Stimulated activated CD4-positive, alpha-beta T cell treated with anti-CD3 and anti-CD28 coated beads, Interleukin-1b, Interleukin-23, amount 100 ng/mL, for 4 hours (primary cell): ENCODE results near the gene DLG5.

Experiments
- DNase-seq, 2 donors: peaks; one replicate each; pipeline ENCODE4 v3.0.0-alpha.2; 2020; ENCODE audit warnings: low read depth in 2 of 2

The DLG5 gene

DNA sequence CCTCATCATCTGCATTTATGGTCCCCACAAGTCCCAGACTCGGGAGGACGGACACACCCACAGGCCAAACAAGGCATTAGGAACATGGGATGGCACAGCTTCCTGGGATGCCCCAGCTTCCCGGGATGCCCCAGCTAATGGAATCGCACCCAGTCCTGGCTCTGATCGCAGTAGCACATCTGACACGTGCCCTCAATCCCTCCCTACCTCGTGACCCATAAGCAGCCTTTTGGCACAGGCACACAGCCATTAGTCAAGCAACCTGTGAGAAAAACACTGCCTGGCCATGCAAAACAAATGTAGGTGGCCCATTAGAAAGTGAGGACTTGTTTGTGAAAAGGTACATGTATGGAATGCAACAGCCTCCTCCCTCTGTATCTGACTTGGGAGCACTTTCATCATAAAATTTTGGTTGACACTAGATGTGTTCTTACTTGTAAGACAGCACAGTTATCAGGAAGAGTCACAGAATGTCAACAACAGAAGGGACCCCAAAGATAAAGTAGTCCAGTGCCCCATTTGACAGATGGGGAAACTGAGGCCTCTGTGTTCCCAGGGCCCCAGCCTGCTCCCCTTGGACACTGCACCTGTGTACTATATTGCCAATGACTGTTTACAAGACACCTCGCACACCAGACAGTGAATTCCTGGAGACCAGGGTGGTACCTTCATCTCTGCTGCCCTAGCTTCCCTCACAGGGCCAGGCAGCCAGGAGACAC is 34.4 kb downstream of the DLG5 start:
- DNase-seq = no peak

DNA sequence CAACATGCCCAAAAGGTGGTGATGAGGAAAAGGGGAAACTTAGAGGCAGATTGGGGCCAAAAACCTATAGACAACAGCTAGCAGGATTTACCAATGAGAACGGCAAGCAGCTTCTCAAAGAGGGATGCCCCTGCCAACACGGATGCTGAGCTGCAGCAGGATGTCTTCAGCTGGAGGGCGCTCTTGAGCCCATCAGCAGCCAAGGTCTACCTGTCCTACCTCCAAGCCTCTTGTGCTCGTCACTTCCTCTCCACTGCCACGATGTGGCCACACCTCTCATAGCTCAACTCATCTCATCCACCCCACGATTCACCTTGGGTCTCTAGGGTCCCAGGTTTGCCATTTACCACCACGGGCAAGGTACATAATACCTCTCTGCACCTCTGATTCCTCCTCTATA is 36.5 kb downstream of the DLG5 start:
- no peak for DNase-seq

GRCh38 chr10:77889277-77889903 is 37.2 kb downstream of the DLG5 start:
- no peak for DNase-seq

DNA sequence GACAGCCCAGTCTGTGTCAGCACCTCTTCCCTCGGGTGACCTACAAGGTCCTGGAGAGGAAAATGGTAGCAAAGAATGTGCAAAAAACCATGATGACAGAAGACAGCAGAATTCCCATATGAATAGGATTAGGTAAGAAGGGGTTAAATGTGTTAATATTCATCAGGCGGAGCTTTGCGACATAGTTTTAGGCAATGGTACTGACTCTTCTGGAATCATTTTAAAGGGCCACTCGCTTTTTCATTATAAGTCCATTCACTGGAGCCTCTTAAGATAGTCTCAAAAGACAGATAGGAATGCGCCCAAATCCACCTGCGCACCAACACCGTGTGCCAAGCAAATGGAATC is 38.2 kb downstream of the DLG5 start:
- DNase-seq = no peak

- no peak for DNase-seq
These were observed 38.8 kb downstream of the DLG5 start for GRCh38 chr10:77887631-77888355.

DNA sequence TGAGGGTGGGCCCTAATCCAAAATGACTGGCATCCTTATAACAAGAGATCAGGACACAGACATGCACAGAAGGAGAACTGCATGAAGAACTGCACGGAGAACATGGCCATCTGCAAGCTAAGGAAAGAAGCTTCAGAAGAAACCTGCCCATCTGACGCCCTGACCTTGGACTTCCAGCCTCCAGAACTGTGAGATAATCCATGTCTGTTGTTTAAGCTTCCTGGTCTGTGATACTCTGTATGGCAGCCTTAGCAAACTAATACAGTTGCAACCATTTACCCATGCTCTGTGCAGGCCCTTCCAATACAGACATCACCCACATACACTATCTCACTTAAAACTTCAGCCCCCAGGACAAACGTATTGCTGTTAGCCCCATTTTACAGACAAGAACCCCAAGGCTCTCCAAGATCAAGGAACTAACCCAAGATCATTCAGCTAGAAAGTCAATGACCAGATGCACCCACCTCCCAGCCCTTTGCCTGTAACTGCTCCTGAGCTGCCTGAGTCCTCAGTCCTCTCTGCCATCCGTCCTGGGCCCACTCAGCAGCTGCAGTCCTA is 39.7 kb downstream of the DLG5 start:
- no peak for DNase-seq

DNA sequence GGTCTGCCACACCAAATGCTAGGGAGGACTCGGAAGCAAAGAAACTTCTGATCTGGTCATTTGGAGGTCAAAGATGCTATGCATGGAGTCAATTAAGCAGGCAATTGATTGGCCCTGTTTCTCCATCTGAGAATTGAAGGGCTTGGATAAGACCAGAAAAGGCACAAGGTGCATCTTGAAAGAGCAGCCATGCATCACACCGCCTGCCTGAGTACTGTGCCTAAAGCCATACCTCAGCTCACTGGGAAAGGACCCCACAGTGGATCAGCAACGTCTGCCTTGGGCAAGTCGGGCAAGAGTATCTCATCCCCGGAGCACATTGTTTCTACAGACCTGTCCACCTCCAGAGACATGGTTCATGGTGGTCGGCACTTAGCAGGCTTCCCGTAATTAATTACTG is 42.4 kb downstream of the DLG5 start:
- no peak for DNase-seq

DNA sequence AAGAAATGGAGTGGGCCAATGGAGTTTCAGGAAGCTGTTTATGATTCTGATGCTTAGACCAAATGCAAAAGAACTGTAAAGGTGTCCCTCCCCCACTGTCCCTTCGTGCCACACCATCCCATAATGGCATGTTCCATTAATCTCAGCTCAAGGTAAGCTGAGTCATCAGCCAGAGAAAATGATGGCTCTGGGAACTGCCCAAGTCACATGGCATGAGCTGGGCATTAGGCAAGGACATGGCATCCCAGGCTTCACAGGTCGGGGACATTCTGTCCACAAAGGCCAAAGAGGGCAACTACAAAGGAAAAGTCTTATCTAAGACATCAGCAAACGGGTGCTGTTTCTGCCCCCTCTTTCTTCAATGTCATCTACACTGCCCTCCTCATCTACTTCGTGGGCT is 44.9 kb downstream of the DLG5 start:
- no peak for DNase-seq

DNA sequence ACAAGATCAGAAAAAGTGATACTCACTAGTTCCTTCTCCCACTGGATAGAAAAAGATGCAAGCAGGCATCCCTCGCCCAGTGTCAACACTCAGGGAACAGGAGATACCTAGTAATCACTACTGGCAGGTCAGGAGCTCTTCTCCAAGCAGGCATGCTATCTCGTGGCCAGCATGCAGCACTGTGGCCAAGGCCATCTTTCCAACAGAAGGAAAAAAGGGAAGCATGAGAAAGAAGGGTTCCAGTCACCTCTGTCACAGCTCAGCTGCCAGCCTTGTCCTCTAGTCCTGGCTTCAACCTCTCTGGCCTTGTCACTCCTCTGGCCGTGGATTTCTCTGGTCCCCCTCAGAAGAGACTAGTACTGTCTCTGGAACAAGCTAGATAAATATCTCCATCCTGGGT is 45.3 kb downstream of the DLG5 start:
- DNase-seq = no peak

- DNase-seq = no peak
These were observed 46.8 kb downstream of the DLG5 start for GRCh38 chr10:77879710-77880109.

- DNase-seq = no peak
These were observed 47.5 kb downstream of the DLG5 start for GRCh38 chr10:77879065-77879464.

GRCh38 chr10:77877441-77878344 is 48.9 kb downstream of the DLG5 start:
- no peak for DNase-seq

DNA sequence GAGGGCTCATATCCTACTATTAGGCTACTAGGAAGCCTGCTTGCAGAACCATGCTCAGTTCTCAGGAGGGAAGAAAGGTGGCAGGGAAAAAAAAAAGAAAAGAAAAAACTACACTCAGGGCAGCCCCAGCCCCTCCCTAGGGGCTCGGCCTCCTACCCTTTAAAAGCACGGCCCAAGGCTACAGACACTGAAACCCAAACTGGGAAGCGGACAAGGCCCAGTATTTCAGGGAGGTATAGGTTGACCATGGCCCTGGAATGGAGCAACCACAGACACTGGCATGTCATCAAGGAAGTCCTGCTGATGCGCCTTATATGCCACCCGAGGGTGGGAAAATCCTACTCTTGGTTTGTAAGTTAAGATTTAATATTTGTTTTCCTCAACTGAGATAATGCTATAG is 50.8 kb downstream of the DLG5 start:
- no peak for DNase-seq

- no peak for DNase-seq
These were observed 51.7 kb downstream of the DLG5 start for GRCh38 chr10:77874872-77875271.

GRCh38 chr10:77873536-77874380 is 52.8 kb downstream of the DLG5 start:
- no peak for DNase-seq

DNA sequence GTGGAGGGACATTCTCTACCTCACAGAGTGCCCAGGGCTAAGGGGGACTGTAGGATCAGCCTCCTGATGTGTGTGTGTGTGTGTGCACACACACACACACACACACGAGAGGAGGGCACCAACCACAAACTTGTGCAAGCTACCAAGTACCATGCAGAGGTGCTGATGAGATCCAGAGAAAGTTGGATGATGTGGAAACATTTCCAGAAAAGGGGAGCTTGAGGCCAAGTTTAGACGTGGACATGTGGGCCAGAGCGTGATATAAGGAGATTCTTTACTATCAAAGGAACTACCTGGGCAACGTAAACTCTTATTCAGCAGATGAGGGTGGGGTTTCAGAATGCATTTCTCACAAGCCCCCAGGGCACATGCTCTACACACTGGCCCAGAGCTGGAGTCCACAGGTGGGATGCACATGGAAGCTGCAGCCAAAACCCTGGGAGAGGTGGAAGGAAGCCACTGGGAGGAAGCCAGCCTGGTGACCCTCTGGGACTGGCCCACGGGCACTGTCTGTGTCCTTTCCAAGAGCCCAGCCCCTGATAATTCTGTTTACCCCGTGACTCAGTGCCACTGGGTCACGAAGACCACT is 53.5 kb downstream of the DLG5 start:
- DNase-seq = no peak

DNA sequence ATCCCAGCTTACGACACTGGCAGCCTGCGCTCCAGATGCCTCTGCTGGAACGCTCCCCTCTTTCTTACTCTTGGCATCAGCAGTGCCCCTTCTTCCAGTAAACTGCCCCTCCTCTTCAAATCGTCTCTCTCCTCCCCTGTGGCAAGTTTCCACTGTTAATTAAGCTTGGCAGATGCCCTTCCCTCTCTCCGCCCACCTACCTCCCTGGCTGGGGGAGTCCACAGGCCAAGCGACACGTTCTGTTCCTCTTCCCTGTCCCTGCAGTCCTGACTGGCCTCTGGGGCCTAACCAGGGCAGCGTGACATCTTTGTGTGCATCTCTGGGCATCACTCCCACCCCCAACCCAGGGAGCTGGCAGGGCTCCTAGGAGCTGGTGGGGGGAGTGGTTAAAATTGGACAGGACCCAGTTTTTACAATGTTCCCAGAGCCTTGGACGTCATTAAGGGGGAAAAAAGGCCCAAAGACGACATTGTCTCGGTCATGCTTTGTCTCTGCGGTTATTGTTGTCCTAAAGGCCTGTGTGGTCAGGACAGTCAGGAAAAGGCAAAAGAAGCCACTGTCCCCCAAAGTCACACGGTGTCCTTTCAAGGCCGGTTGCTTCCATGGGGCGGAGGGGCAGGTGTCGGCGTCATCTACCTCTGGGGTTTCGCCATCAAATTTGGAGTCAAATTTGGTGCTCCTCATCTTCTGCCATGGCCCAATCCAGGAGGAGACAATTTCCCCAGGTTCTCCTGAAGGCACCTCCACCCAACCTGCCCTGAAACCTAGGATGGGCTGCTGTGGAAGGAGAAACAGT is 54.2 kb downstream of the DLG5 start:
- DNase-seq = no peak

- no peak for DNase-seq
These were observed 56.7 kb downstream of the DLG5 start for GRCh38 chr10:77869626-77870420.

DNA sequence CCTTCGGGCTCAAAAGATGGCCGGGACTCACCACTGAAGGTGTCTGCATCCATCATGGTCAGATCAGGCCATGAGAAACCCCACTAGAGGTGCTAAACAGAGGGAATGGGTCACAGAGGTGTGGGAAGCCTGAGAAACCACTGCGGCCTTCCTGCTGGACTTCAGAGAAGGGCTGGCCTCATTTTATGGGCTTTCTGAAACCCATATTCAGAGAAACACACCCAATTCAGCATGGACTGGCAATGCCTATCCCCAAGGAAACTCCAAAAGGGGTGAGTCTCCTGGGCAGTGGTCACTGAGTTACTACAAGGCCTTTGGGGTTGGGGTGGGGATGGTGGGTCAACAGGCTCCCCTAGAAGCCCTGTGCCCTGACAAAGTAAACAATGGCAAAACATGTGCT is 58.0 kb downstream of the DLG5 start:
- no peak for DNase-seq
